ENCODE measurements around the gene RPS6KB2.

RPS6KB2 gene

GRCh38 chr11:67482275-67482826 is 54.1 kb downstream of the RPS6KB2 start:
- H3K27ac ChIP-seq = peak overlapping the region; percentile 85
- H3K36me3 ChIP-seq = peaks cover 13% of the 10 kb centered on the region
- peaks cover 5% of the 10 kb centered on the region for H3K9me3 ChIP-seq (ENCODE audit: severe bottlenecking)
- no peak for DNase-seq
- peak overlapping the region; percentile 74 for H3K4me3 ChIP-seq (ENCODE audit: low read depth, low read length)
- TF ChIP-seq CTCF (IDR thresholded peaks at IDR 0.05; ENCODE audit: low read depth, low read length) = no peak
- no peaks in the 10 kb centered on the region for H3K27me3 ChIP-seq (ENCODE audit: insufficient read depth, low read depth, severe bottlenecking)

- no peaks in the 10 kb centered on the region for H3K27me3 ChIP-seq (ENCODE audit: insufficient read depth, low read depth, severe bottlenecking)
- H3K27ac ChIP-seq = peak within 1 kb of the TSS; percentile 85
- peak; percentile 98 for DNase-seq
- H3K4me3 ChIP-seq (ENCODE audit: low read depth, low read length) = peak within 1 kb of the TSS; percentile 74
- H3K9me3 ChIP-seq (ENCODE audit: severe bottlenecking) = peaks cover 5% of the 10 kb centered on the region
- 0 out of 2 replicates have a peak, but pooled peaks have one; percentile 10 for TF ChIP-seq CTCF (IDR thresholded peaks at IDR 0.05; ENCODE audit: low read depth, low read length)
- peaks cover 20% of the 10 kb centered on the region for H3K36me3 ChIP-seq
Measured at GRCh38 chr11:67482827-67483798, 54.8 kb downstream of the RPS6KB2 start, which contains the start of gene AIP. Gene AIP, plus strand, starts transcription at chr11:67483026. Its CDS starts 133 bp downstream, at chr11:67483159.

DNA sequence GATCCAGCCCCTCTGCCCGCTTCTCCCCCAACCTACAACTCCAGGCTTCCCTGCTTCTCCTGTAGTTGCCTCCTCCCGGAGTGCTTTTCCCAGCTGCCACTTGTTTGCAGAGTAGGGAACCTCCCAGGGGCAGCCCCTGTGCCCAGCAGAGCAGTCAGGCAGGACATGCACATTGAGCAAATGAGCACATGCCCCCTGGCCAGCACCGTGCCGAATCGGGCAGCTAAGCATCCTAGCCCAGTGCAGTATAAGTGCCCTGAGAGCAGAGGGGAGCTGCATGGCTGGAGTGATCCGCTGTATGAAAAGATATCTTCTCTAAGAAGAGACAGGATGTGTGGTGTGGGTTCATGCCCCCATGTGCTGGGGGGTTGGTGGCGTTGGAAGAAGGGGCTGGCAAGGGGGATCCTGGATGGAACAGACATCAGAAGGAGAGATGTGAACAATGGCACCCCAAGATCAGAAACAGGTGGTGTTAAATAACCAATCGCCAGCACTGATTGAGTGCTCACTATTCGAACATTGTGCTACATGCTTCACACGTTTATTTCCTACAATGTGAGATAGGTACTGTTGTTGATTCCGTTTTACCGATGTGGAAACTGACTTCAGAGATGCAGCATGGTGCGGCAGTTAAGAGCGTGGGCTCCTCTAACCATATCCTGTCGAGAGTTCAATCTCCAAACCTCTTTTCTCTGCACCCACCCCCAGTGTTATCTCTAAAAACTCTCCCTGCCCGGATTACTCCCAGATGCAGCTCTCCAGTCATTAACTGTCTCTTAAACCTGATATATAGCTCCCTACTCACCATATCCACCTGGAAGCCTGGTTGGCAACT is 55.8 kb downstream of the RPS6KB2 start:
- no peak for DNase-seq
- H3K27me3 ChIP-seq (ENCODE audit: insufficient read depth, low read depth, severe bottlenecking) = no peaks in the 10 kb centered on the region
- H3K9me3 ChIP-seq (ENCODE audit: severe bottlenecking) = peaks cover 5% of the 10 kb centered on the region
- H3K4me3 ChIP-seq (ENCODE audit: low read depth, low read length) = peak overlapping the region; percentile 74; the same call in 1 of the 2 replicates
- H3K27ac ChIP-seq = peak overlapping the region; percentile 85; the same call in 1 of the 2 replicates
- no peak for TF ChIP-seq CTCF (IDR thresholded peaks at IDR 0.05; ENCODE audit: low read depth, low read length)
- peaks cover 23% of the 10 kb centered on the region for H3K36me3 ChIP-seq

GRCh38 chr11:67484847-67485311 is 56.6 kb downstream of the RPS6KB2 start:
- H3K36me3 ChIP-seq = peaks cover 32% of the 10 kb centered on the region
- no peaks in the 10 kb centered on the region for H3K27me3 ChIP-seq (ENCODE audit: insufficient read depth, low read depth, severe bottlenecking)
- no peak overlapping the region for H3K27ac ChIP-seq
- TF ChIP-seq CTCF (IDR thresholded peaks at IDR 0.05; ENCODE audit: low read depth, low read length) = no peak
- peaks cover 5% of the 10 kb centered on the region for H3K9me3 ChIP-seq (ENCODE audit: severe bottlenecking)
- DNase-seq = no peak
- no peak overlapping the region for H3K4me3 ChIP-seq (ENCODE audit: low read depth, low read length)

All from WERI-Rb-1 (cell line).